ENCODE data around the gene FHIT.
"Not testable (repeated sequence)": the region's sequence is repeated elsewhere in the genome, so short reads cannot be mapped to it uniquely, and the experiment has no call there.

FHIT gene

DNA sequence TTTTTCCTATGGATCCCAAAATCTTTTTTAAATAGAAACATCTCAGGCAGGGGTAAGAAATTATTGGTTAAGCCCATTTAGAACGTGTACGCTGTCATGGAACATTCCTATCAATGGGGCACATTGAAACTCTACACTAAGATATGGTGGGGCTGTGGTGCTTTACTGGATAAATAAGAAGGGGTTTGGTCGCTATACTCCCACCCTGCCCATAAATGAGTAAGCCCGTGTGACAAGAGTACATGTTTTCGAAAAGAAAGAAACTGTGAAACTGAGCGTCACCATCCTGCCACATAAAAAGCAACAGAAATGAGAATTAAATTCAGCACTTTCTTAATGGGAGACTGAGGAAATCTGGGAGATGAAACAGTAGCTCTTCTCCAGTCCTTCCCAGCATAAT is 1271.7 kb downstream of the FHIT start:
- no peak for DNase-seq

DNA sequence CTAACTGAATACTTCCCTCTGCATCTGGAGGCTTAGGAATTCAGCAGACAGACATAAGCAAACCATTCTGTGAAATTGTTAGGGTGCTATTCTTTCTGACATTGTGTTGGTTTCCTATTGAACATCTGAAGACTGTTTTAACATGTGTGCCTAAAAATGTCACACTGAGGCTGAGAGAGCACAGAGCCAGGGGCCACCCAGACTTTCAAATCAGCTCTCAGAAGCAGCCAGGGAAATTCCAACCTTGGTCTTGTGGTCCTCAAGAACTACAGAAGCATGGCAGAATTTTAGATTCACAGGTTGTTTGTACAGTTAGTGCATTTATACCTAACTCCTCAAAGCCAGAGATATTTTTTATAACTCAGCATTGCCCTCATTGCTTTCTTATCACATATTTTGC is 1272.3 kb downstream of the FHIT start:
- no peak for DNase-seq

DNA sequence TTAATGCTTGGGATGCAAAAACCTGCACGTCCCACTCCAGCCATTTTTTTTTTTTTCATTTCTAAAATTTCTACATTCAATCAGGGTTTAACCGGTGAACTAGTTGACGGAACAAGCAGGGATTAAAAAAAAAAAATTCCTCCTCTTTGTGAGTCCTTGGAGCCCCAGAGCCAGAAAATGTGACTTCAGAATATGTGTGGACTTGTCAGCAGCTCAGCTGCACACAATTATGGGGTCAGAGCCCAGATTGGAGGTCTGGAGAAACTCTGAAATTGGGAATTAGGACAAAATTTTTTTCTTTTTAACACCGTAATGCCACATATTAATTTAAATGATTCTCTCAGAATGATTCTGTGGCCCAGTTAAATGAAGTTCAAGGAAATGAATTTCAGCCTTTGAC is 1280.5 kb downstream of the FHIT start:
- DNase-seq = no peak

DNA sequence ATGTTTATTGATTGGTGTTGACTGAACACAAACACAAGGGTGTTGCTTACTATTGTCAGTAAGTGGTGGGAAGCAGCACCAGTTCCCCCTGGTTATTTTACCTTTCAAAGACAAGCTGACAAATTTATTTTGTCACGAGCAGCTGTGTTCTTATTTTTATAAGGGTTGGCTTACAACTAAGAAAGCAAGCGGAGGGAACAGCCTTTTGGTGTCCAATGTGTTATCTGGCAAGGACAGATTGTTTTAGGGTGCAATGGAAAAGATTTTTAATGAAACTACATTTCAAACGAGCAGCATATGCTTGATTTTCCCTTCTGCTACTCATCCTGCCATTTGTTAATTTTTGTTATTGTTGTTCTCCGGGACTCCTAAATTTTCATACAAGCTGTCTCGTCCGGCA is 1280.9 kb downstream of the FHIT start:
- peak in 1 of 14 donors; percentile 46 for DNase-seq

DNA sequence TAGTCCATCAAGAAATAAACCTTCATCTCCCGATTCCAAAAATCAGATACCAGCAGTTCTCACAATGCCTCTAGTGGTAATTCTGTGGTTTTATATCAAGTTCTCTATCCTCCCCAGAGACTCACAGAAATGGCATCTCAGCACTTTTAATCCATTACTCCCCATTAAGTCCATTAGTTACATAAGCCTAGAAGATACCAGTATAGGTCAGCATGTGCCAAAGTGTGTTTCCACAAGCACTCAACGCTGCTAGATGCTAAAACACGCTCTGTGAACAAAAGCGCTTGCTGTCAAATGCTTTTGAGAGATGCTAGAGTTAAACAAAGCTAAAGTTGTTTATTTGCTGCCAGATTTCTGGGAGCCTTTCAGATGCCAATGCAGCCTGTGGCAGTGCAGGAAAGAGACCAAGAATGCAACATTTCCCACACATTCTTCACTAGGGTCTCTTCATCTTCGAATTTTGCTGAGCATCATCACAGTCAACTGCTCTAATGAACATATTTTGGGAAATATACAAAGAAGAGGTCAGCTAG is 1282.7 kb downstream of the FHIT start:
- peak in 4 of 14 donors; percentile 1 to 12 (median 10) for DNase-seq

DNA sequence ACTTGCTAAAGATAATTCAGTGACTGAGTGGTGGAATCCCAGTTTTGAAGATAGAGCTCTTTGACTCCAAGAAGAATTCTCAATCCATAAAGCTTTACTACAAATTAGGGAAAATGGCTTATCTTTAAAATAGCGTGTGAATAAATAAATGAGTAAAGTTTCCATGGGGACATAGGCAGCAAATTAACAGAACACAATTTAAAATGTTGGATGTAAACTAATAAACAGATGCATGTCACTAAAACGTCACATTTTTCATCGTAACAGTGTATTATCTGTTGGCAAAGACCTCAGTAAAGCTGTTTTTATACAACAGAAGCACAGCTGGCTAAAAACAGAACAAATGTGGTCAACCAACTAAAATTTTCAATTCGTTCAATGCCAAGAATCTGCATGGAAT is 1287.6 kb downstream of the FHIT start:
- no peak for DNase-seq

DNA sequence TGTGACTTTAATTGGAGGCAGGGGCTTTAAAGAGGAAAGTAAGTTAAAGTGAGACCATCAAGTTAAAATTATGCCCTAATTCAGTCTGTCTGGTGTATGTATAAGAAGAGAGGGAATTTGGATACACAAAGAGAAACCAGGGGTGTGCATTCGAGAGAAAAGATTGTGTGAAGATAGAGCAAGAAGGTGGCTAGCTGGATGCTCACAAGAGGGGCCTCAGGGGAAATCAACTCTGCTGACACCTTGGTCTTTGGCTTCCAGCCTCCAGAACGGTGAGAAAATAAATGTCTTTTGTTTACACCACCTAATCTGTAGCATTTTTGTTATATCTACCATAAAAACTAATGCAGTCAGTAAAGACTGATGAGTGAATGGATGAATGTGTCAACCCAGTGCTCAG is 1294.1 kb downstream of the FHIT start:
- no peak for DNase-seq

DNA sequence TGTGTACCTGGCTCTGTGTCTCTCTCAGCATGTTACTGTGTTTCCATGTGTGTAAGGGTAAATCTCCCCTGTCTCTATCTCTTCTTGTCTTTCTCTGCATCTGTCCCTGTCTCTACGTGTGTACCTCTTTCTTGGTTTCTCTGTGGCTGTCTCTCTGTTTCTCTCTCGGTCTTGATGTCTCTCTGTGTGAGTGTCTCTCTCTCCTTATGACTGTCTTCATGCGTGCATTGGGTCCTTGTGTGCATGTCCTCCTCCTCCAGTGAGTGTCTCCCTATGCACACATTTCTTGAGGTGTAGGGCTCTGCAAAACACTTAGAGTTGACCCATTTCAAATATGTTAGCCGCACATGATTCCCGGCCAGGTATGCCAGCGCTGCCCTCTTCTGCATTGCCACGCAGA is 1298.1 kb downstream of the FHIT start:
- DNase-seq = no peak

DNA sequence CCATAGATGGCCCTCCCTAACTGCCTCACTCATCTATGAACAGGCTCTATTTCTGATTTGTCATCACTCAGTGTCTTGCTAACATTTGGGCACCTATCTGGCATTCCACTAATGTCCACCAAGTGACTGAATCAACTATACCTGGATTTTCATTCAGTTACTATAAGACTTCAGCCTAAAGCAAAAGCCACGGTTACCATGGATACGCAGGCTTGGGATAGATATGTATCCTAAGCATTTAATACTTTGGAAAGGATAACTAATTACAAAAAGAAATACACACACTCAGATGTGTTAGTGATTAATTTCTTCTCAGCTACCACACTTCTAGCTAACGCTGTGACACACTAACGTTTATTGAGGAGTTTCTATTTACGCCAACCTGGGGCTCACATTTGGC is 1301.9 kb downstream of the FHIT start:
- no peak for DNase-seq

DNA sequence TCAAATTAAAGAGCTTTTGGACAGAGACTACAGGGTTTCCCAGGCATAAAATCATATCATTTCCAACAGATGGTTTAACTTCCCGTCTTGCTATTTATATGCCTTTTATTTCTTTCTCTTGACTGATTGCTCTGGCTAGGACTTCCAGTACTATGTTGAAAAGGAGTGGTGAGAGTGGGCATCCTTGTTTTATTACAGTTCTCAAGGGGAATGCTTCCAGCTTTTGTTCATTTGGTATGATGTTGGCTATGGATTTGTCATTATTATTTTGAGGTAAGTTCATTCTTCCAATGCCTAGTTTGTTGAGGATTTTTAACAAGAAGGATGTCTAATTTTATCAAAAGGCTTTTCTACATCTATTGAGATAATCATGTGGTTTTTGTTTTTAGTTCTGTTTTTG is 1304.9 kb downstream of the FHIT start:
- peak in 1 of 14 donors; percentile 71 for DNase-seq

DNA sequence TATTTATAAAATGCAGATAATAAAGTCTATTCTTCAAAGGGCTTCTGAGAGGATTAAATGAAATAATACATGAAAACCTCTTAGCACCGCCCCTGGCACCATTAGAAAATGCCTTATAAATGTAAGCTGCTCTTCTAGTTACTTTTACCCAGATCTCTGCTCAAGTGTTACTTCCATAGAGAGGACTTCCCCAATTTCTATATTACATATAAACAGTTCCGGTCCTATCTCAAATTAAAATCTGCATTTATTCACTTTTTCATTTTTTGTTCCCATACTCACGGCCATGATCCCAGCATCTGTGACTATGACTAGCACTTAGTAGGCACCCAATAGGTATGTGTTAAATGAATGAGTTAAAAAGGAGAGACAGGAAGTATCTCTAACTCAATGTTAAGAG is 1310.5 kb downstream of the FHIT start:
- DNase-seq = no peak

DNA sequence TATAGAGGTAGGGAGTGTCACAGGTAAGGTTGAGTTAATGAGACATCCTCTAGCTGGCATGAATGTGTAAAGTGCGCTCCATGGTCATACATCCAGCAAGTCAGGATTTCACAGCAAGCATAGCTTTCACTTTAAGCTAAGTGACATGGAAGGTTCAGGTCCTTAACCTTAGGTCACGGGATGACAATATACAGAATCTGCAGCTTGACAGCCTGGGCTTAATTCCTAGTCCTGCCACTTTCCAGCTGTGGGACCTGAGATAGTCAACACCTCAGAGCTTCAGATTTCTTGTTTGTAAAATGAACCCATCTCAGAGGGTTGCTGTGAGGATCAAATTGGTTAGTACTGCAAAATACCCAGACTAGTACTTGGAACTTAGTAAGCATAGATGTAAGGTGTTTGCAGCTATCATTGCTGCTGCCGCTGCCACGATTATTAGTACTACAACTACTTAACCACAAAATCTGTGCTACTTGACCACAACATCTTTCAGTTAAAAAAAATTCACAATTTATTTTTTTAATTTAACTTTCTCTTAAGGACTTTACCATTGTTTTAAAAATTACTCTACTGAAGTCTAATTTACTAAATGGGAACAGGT is 1311.3 kb downstream of the FHIT start:
- DNase-seq = no peak

DNA sequence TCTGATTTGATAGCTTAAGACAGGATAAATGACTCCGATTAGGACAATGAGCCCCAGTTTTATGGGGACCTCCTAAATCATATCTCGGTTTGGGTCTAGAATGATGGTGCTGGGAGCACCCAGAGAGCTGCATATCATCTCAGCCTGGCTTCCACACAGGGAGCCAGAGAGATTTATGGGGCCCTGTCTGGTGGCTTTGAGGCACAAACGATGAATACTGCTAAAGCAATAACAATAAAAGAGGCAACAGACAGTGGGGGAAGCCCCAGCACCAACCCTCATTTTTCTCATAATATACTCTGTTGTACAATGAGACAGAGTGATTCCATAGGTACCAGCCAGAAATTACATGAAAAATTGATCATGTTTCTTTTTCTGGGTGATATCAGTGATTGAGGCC is 1312.4 kb downstream of the FHIT start:
- DNase-seq = no peak

DNA sequence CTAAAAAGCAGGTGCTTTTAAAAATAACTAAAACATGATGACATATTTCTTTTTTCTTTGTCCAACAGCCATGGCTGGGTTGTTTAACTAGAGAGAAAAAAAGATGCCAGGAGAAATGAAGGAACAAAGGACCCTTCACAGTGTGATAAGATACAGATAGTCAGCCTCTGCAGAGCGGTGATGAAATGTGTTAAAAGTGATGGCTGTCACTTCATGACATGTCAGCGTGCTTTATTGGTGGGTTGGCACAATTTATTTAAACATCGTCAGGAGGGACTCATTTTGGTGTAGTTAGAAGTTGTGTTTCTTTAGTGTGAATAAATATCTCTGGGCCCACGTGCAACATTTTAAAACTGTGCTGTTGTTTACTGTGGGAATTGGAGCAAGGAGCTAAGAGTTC is 1314.1 kb downstream of the FHIT start:
- no peak for DNase-seq

DNA sequence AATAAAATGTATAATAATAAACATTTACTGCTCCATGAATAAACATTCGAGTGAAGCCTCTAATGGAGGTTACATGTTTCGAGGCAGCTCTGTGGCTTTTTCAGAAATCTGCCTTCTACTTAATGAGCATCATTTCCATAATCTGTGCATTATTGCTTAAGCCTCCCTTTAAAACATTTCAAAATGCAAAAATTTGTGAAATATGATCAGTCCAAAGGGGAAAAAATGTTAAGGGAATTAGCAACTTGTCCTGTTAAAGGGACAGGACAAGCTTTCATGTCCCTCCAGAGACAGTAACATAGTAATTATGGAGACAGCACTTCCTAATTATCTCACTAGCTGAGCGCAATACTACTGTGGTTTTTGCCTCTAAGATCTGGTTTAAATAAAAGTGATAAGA is 1314.8 kb downstream of the FHIT start:
- no peak for DNase-seq

DNA sequence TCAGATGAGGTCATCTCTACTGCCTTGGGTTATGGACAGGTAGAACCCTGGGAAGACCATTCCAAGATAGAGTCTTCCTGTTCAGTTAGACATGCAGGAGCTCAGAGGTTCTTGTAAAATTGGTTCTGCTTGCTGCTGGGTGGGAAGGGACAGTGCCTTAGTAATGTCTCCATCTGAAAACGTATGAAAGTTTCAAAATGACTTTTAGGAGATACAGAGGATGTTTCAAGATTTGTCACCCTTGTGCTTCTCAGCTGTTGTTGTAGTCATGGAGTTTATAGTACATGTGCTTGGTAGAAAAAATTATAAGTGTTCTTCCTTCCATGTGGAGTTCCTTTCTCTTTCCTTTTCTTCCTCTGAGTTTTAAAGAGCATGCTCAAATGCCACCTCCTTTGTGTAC is 1316.2 kb downstream of the FHIT start:
- DNase-seq = no peak

DNA sequence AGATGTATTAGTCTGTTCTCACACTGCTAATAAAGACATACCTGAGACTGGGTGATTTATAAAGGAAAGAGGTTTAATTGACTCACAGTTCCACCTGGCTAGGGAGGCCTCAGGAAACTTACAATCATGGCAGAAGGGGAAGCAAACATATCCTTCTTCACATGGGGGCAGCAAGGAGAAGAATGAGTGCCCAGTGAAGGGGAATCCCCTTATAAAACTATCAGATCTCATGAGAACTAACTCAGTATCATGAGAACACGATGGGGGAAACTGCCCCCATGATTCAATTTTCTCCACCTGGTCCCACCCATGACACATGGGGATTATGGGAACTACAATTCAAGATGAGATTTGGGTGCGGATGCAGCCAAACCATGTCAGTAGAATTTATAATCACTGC is 1316.7 kb downstream of the FHIT start:
- not testable (repeated sequence) for DNase-seq

DNA sequence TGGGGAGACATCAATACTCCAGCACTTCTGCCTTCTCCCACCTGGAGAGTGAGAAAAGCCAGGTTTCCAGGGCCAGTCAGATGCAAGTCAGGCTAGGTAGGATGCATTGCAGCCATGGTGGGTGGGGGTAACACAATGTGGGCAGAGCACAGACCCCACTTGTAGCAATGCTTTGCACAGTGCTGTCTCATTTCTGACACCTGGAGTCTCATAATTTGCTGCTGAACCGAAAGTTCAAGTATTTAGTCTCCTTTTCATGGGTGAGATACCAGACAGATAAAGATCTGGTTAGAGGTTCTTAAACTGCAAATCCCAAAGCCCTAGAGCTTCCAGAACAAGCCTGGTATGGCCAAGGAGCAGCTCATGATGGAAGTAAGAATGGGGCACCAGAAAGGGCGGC is 1321.1 kb downstream of the FHIT start:
- DNase-seq = no peak

DNA sequence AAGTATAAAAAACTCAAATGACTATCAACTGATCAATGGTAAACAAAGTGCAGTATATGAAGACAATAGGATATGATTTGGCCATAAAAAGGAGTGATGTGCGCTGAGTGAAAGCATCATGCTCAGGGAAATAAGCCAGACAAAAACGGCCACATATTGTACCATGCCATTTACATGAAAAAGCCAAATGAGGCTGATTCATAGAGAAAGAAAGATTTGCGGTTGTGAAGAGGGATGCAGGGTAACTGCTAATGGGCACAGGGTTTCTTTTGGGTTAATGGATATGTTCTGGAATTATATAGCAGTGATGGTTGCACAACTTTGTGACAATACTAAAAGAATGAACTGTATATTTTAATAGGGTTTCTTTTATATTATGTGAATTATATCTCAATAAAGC is 1324.2 kb downstream of the FHIT start:
- no peak for DNase-seq

DNA sequence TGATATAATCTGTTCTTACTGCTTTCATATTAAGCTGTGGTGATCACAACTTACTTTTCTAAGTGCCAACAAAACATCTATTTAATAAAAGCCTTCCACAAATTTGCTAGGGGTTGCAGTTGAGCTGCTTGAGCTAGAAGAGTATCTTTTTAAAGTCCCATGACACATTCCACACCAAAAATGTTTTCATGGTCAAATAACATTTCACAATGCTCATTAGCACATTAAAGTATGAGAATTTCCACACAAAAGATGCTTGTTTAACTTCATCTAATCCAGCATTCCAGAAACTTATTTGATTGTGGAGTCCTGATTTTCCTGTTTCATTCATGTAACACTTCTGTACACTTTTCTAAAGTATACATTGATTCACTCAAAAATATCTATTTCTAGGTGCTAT is 1325.3 kb downstream of the FHIT start:
- DNase-seq = no peak

DNA sequence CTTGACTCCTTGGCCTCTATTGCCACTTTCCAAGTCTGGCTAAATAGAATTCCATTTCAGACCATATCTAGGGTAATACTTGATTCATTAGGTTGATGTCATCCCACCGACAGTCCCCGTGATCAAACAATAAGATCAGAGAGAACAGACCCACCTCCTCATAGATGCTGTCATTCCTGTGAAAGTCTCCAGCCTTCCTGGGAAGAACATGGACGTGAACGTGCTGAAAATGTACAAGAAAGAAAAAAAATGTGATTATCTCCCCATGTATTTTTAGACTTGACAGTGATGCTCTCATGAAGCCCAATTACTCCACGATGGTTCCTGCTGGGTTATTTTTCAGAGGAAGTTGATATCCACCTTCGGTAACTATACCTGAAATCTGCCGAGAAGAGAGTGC is 1329.1 kb downstream of the FHIT start:
- no peak for DNase-seq

DNA sequence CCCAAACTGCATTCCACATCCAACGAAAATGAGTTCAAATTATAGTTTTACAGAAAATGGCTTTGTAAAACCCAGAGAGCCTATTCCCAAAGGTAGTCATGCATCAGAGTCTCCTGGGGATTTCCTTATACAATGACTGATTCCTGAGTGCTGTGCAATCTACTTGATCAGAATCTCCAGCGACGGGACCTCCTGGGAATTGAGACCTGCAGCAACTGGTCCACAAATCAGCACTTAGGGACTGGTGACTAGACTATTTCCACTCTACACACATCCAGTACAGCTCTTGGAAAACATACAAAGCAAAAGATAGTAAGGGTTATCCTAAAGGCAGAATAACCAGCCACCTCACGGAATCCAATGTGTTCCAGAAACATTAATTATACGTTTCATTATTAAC is 1330.4 kb downstream of the FHIT start:
- no peak for DNase-seq

DNA sequence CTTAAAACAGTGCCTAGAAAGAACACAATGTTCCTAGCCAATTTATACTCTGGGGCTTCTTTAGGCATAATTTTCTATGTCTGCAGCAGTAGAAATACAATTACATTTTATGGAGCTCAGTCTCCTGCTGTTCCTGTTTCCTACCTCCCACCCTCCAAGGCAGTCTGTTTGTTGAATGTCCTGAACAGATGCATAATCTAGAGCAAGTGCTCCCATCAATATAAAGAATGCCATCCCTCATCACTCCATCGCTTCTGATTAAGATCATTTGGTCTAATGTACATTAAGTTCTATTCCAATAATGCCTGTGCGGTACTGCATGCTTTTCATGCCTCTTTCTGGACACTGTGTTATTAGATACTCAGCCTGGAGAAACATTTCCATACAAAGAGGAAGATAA is 1331.7 kb downstream of the FHIT start:
- DNase-seq = peak in 1 of 14 donors; percentile 63

DNA sequence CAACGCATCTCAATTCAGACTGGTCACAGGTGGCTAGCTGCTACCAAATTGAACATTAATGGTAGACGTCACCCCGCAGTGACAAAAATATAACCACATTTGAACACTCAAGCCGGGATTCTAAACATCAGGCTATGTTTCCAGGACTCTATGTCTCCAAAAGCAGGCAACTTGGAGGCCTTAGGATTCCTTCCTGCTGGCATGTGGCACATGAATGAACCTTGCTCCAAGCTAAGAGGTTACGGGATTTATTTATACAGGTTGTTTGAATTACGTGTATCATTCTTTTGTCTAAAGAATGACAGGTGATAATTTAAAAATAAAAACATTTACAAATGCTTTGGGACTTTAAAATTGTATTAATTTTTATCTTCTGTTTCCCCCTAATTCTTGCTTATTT is 1337.0 kb downstream of the FHIT start:
- DNase-seq = no peak

DNA sequence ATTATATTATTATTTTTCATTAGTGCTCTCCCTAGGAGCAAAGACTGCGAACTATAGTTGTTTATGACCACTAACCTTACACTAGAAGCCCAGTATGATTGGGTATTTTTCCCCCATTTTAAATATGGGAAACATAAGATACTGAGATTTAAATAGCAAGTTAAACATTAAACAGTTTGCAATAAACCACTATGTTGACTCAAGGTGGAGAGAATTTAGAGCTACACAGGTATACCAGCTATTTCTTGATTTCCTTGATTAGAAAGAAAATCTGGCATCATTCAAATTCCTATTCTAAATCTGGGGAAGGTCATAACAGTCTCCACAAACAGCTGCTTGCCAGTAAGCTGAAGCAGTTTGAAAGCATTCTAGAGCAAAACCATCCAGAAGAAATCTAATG is 1337.6 kb downstream of the FHIT start:
- no peak for DNase-seq

All from C1 segment of cervical spinal cord (tissue), 14 donors.